Ureter (tissue), 1 donor: ENCODE data around the gene PTPN3. TPM values are rescaled to one million over a fixed set of nuclear protein-coding genes. Genes with fewer than 3 reads are reported as not detected.

Experiments
- DNase-seq: peaks from one replicate; pipeline ENCODE4 v3.0.0-alpha.2; 2020; ENCODE audit warnings: low spot score
- total RNA-seq: library from RNA; stranded (reverse); gene quantifications from one replicate; pipeline ENCODE4 v1.2.4, GENCODE V29; 2023
- donor health status: DM: yes; HTN: yes; CAD: no.

The PTPN3 gene
- total RNA-seq, 1 donor from 2014 or later = 36.4 TPM

DNA sequence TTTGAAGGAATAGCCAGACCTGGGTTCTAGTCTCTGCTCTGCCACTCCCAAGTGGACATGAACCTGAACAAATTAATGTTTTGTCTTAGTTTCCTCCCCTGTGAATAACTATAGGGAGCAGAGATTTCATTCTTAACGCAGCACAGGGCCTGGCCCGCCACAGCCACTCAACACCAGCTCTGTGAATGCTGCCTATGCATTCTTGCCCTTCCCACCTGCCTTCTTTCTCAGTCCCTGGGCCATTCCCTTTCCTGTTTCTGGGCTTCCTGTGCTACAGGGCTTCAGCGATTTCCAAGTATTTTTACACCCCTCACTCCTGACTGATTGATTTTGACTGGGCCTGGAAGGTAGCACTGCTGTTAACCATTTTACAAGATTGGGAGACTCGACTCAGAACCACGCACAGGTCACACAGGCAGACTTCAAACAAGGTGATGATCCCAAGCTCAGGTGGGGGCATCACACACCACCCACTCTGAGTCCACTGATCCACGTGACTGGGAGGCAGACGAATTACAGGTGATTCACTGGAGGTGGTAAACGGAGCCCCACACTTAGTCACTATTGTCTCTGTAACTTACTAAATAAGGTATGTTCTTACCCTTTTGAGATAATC is 21.4 kb downstream of the PTPN3 start:
- no peak for DNase-seq

DNA sequence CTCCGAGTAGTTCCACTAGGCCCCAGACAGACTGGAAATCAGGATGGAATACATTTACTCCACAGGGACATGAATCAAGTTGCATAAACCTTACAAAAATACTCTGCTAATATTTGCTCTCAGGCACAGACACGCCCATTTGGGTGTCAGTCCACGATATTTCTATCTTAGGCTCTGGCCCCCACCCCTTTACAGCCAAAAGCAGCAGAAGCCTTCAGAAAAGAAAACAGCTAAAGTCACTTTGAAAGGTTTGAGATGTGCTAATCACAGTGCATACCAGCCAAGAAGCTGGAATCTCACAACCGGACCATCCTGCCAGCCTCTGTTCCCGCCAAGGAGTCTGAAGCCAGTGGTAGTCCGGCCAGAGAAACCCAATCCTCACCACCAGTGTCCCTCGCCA is 22.6 kb downstream of the PTPN3 start:
- DNase-seq = no peak

DNA sequence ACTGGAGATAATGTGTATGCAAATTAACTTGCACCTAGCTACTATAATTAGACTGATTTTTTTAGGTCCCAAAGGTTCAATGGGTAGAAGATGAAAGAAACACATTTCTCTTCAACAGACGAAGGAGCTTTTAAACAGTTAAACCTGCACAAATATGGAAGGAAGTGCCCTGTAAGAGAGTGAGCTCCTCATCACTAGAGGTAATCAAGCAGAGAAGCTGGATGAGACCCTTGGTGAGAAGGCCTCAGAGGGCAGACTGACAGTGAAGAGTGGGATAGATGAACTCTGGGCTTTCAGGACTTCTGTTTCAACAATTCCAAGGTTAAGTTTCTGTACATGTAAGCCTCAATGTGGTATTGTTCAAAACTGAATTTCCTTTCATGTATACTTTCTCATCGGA is 23.2 kb downstream of the PTPN3 start:
- DNase-seq = no peak

DNA sequence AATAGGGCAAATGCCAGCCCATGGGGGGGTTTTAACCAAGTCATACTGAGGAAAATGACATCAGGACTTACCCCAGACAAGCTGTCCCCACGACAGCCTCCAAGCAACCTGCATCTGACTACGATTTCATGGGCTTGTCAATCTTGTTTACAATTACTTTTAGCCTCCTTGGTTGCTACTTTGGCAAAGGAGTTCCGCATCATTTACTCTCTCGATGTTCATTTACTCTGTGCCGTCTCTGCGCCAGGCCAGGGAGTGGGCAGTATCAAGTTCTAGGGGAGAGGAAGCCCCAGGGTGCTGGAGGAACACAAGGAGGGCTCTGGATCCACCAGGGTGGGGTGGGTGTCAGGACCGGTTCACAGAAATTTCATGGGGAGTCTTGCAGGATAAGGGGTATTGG is 23.9 kb downstream of the PTPN3 start:
- DNase-seq = no peak

DNA sequence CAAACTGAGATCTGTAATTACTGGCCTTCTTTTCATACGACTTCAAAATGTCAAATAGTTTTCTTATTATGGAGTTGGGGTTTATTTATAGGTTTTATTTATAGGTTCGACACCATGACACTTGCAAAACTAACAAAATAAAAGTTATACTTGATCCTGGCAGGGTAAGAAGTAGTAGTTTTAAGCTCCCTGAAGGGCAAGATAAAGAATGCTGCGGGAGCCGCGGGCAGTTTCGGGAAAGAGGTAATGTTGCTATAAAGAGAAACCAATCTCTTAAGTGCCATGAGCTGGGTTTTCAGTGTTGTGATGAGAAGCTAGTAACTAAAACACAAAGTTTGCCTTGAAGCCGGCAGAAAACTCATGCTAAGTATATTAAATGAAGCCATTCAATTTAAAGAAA is 24.8 kb downstream of the PTPN3 start:
- DNase-seq = no peak

DNA sequence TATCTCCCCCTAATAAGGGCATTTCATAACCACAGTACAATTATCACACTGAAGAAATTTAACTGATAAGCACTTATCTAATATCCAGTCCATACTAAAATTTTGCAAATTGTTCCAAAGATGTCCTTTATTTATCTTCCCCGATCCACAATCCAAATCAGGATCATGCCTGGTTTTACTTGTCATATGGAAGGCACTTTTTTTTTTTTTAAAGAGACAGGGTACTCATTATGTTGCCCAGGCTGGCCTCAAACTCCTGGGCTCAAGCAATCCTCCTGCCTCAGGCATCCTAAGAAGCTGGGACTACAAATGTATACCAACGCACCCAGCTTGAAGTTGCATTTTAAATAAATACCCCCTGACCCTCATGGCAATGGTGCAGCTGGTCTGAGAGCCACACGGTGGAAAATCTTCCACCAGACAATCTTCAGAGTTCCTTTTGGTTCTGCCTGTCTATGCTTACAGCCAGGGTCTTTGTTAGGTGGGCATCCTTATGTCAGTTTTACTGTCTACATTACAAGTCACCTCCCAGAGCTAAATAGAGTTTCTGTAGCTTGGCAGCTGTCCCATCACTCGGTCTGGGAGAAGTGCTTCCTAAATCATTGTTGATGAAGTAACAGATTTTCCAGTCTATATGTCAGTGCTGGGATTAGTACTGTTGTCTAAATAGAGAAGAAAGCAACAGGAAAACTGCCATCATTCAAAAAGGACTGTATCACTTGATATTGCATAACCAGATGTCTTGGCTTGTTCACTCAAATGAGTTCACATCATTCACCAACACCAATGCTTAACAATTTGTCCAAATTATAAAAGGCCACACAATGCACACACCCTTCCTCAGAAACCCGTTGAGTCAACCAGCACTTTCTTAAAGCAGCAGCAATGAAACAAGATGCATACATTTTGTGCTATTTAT is 26.4 kb downstream of the PTPN3 start:
- no peak for DNase-seq

DNA sequence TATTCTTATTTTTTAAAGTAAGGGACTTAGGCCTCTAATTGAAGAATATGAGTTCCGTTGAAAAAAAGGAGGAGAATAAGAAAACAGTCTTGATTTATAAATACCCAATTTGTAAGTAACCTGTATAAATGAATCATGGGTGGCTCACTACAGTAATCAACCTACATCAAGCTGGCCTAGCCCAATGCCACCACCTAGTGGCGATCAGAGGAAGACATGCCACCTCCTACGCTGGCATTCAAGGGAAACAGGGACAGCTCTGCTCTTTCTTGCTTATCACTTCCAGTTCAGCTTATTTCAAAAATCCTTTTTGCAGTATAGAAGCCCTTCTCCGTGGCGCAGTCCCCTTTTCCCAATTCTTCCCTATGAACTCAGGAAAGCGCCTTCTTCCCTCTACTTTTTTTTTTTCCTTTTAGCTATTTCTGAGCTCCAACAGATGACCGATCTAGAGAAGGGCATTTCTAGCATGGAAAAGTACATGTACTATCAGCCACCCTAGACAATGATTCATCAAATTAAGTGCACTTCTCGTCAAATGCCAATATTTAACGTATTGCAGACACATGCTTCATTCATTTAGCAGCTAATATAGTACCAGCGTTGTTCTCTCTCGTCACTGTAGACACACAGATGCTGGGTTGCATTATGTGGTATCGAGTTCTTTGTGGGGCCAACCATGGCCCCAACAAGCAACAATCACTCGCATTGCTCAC is 28.3 kb downstream of the PTPN3 start:
- peak; percentile 73 for DNase-seq

DNA sequence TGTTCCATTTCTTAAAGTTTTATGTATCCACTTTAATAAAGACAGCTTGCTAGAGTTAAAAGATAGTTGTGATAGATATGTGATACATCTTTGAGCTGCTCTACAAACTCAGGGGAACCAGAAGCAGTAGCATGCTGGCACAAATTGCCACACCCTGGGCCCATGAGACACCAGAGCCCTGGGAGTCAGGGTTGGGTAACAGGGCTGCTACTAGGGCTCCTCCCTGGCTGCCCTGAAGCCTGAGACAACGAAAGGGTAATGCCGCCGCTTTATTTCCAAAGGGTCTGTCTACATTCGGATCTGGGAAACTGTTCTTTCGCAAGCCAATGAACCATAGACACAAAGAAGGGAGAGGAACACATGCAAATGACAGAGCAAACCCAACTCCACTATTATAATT is 29.2 kb downstream of the PTPN3 start:
- DNase-seq = no peak

DNA sequence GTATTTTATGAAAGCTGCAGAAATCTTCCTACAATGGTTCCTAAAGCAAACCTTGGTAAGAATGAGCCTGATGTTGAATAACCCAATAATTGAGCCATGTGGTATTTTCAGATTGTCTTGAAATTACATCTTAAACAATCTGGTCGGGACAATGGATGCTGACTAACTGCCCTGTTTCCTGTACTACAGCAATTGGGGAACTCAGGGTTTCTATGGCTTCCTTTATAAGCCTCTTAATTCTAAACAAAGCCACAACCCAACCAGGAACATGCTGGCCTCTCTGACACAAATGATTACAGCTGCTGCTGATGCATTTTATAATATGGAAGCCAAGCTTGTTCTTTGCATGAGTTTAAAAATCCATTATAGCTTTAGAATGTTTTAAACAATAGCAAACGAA is 30.2 kb downstream of the PTPN3 start:
- DNase-seq = no peak

DNA sequence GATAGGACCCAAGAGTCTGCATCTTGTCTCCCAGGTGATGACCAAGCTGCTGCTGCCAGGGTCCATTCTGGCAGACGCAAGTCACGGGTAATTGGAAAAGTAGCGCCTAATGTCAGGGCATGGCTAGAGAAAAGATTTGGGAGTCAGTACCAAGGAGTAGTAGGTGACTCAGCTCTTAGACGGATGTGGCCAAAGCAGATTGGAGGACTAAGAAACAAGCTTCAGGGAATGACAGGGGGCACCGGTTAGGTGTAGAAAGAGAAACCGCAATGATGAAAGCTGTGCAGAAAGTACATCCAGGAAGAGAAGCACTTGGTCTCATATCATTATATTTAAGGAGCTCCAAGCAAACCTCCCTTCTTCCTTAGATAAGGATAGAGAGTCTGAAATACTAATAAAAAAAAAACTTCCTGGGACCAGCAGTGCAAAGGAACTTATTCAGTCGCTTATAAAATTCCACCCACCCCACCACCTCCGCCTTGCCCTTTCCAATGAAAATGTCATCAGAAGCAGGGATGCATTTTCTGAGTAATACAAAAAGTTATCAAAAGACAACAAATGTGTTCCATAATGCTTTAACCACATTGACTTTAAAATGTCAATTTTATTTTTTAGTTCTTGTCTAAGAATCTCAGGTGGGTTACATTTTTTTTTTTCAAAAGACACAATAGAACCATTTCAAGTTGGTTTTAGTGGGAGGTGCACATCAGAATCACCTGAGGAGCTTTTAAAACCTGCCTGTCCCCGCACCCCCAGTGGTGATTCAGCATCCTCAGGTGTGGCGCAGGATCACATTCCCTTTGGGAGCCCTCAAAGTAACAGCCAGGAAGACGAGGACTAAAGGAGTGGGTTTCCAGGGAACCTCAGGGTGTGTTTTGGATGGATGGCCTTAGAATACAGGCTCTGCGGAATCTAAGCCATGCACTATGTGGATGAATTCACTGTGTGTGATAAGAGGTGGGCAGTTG is 31.2 kb downstream of the PTPN3 start:
- no peak for DNase-seq

DNA sequence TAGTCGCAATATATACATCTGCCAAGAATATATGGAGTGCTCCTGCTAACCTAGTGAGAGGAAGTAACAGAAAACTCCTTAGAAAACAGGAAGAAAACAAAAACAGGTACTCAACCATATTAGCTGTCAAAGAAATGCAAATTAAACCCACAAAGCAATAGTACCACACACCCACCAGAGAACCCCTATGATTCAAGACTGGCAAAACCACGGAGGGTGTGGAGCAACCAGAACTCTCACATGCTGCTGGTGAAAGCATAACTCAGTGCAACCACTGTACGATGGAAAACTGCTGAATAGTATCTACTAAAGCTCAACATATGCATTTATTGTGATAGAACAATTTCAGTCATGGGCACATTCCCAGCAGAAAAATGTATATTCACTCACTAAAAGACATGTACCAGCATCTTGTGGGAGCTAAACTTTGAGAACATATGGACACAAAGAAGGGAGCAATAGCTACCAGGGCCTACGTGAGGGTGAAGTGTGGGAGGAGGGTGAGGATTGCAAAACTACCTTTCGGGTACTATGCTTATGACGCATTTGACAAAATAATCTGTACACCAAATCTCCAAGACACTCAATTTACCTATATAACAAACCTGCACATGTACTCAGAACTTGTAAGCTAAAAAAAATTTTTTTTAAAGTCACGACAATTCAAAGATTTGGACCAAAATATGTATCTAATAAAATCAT is 34.0 kb downstream of the PTPN3 start:
- no peak for DNase-seq

DNA sequence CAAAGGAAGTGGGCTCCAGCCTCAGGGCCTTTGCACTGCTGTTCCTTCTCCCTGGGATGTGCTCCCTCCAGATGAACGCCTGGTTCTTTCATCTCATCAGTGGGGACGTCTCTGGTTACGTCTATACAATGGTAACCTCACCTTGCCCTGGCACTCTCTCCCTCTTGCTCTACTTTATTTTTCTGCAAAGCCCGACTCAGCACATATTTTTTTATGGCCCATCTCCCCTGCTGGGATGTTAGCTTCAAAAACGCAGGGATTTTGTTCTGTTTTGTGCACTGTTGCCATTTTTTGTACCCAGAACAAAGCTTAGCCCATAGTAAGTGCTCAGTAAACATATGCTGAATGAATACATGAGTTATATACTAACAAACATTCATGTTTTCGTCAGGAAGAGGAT is 37.5 kb downstream of the PTPN3 start:
- DNase-seq = no peak

DNA sequence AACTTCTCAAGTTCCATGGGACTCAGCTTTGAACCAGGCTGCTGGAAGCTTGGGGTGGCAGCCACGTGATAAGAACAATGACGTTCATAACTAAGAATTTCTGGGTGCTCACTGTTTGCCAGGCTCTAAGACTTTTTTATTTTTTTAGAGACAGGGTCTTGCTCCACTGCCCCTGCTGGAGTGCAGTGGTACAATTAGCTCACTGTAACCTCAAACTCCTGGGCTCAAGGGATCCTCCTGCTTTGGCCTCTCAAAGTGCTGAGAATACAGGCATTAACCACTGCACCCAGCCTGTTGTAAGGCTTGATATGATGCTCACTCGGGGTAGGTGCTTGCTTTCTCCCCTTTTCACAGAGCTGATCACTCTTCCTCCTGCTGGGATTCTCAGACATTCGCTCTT is 38.7 kb downstream of the PTPN3 start:
- DNase-seq = peak; percentile 19

DNA sequence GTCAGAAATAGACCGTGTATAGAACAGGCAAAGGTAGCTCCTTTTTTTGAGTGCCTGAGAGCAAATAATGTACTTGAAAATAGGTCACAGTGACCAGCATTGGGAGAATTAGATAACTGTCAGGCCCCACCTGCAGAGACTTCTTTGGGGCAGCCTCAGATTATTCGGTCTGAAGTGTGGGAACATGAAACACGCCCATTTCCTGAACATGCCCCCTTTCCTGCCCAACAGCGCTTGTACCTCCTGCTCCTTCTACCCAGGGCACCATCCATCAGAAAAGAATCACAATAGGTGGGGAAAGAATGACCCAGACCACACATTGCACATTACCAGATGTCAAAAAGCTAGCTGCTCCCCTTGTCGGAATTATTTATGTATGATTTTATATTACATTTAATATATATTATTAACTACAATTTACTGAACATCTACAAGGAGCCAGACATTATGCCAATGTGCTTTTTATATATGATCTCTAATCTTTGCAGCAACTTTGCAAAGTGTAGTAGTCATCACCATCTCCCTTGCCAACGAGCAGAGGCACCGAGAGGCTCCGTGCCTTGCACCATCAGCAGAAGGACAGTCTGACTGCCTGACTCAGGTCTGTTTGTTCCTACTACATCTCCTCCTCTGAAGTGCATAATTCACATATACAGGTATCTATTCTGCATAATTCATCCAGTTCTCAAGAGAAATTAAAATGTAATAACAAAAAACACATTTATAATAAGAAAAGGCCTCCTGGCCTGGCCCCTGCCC is 39.5 kb downstream of the PTPN3 start:
- DNase-seq = no peak

DNA sequence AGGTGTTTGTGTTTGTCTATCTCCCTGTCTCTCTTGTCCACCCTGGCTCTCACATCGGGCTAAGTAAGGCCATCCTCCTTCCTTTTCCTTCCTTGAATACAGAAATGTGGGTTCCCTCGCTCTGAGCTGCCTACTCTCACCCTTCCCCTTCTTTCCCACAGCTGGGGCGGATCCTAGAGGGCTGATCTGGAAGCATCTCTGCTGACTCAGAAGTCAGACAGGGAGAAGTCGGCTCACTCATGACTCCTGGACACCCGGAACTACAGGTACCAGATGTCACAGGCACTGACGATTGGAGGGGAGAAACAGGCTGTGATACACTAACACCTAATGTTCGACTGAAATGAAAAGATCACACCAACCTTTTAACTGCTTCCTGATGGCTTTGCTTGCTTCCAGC is 41.3 kb downstream of the PTPN3 start:
- DNase-seq = peak; percentile 72

DNA sequence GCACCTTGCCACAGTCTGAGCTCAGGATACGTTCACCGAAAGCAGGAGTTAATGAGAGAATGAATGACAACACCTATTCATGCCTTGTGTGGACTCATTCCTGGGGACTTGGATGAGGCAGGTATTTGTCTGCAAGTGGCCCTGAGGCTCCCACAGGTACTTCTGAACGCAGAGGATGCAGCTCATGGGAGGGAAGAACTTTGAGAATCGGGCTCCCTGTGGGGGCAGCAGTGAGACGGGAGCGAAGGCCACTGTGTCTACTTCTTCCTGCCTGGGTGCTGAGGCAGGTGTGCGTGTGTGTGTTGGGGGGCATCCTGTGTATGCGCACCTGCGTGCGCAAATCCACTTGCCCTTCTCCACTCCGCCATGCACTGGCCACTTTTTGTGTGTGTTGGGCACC is 42.2 kb downstream of the PTPN3 start:
- DNase-seq = no peak

DNA sequence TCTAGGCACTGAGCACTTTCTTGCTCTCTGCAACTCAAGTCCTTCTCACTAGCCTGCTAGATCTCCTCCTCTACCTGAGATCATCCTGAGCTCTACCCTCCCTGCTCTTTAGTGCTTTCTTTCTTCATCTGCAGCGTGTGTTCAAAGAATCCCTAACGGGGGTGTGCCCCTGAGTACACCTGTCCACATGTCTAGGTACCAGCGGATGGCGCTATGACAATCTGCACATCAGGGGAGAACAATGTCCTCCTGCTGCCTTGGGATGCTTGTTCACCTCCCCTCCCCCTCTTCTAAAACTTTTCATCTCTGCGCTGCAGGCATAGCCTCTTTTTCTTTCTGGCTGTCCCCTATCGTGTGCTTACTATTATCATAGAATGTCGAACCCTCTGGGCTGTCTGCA is 42.7 kb downstream of the PTPN3 start:
- no peak for DNase-seq

DNA sequence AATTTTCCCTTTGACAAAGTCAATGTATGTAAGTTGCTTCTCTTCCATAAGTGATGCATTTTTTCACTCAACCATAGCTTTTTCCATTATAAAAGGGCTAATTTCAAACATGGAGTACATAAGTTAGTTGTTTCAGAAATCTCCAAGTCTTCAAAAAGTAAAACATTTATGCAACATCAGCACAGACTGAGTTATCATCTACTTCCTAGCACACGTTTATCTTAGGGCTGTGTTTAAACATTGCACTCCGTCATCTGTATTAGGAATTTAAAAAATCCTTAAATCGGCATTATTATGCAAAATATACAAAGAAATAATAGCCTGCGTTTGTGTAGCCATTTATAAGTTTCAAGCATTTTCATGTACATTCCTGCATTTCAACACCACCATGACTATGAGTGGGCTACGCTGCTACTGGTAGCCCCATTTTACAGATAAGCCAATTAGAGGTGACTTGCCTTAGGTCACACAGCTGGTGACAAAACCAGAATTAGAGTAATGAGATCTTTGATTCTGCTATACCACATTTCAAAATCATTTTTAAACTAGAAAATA is 43.4 kb downstream of the PTPN3 start:
- DNase-seq = no peak

DNA sequence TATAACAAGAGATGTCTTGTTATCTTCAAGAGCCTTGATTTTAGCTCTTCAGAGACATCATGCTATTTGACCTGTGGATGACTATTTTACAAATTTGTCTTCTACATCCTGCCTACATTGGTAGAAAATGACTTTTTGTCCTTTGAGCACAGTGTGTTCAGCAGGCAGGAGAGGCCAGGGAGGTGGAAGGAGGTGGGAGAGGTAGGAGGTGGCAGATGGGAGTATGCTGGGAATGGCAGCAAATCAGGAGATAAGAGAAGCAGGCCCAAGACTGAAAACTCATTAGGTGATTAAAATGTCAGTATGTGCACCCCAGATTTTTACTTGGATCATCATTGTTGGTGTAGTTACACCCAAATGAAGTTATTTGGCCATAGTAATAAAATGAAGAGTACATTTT is 44.1 kb downstream of the PTPN3 start:
- DNase-seq = no peak
